ENCODE results near the gene TDP2. TPM values are rescaled to one million over a fixed set of nuclear protein-coding genes. Genes with fewer than 3 reads are reported as not detected.
"Not testable (repeated sequence)": the region's sequence is repeated elsewhere in the genome, so short reads cannot be mapped to it uniquely, and the experiment has no call there.

Gene TDP2
- total RNA-seq, 3 donors from 2014 or later (not counting 1 experiment from before 2014, with no cell fraction given) = 43.2 to 51.9 (median 49.5) TPM

DNA sequence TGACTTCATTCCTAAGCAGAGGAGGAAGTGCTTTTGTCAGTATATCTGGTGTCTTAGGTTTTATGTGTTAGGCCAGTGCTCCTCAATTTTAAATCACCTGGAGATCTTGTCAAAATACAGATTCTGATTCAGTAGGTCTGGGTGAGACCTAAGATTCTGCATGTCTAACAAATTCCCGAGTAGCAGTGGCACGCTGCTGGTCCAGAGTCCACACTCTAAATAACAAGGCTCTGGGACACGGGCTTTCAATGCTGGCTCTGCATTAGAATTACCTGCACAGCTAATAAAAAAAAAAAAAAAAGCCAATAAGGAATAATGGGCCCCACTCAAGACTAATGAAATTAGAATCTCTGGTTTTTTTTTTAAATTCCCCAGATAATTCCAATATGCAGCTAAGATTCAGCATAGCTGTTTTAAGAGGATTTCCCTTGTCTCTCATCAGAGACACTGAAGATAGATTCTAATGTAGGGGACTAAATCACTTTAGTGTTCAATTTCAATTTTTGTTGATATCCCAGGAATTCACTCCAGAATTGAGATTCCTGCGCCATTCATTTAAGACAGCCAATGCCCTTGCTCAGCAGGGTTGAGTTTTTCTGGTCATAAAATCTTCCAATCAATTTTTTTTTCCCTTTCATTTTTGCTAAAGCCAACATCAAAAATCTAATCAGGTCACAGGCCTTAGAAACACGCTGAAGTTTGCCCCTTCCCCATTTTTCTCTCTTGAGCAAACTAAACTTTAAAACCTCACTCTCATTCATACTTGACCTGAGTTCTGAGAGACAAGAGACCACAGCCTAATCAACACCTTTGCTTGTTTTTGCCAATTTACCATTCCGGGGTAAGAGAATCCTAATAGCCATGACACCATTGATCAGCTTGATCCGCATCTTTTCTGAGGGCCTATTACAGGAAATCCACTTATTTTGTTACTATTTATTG is 2.4 kb downstream of the TDP2 start:
- Histone ChIP-seq H3K9me3 (ENCODE audit: control insufficient read depth, insufficient read depth, low read length) (no peaks in the 10 kb centered on the region), H3K4me3 (ENCODE audit: low read length) (no peak overlapping the region), H3K36me3 (ENCODE audit: control insufficient read depth, insufficient read depth, low read length) (peaks cover 22% of the 10 kb centered on the region), H3K4me1 (ENCODE audit: control insufficient read depth, insufficient read depth, low read length) (peaks cover 21% of the 10 kb centered on the region), H3K27me3 (ENCODE audit: control insufficient read depth, insufficient read depth, low read length) (no peaks in the 10 kb centered on the region), H3K27ac (ENCODE audit: low read length) (no peak overlapping the region)
- Mint-ChIP-seq H3K27me3 (ENCODE audit: low read depth in 2 of 2) (no peaks in the 10 kb centered on the region), H3K4me1 (peaks cover 68 to 77% of the 10 kb centered on the region in 2 donors), H3K9me3 (no peaks in the 10 kb centered on the region), H3K4me3 (peak overlapping the region; percentile 98), H3K27ac (peak overlapping the region; percentile 96 to 98), H3K36me3 (no peaks in the 10 kb centered on the region)
- 94% methylated on average over 7 of the region's 7 CpGs for WGBS (ENCODE audit: insufficient coverage)
- TF ChIP-seq, protein P1, sequence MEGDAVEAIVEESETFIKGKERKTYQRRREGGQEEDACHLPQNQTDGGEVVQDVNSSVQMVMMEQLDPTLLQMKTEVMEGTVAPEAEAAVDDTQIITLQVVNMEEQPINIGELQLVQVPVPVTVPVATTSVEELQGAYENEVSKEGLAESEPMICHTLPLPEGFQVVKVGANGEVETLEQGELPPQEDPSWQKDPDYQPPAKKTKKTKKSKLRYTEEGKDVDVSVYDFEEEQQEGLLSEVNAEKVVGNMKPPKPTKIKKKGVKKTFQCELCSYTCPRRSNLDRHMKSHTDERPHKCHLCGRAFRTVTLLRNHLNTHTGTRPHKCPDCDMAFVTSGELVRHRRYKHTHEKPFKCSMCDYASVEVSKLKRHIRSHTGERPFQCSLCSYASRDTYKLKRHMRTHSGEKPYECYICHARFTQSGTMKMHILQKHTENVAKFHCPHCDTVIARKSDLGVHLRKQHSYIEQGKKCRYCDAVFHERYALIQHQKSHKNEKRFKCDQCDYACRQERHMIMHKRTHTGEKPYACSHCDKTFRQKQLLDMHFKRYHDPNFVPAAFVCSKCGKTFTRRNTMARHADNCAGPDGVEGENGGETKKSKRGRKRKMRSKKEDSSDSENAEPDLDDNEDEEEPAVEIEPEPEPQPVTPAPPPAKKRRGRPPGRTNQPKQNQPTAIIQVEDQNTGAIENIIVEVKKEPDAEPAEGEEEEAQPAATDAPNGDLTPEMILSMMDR (IDR thresholded peaks at IDR 0.05) = no peak
- intact Hi-C loops (cut with micrococcal nuclease) = loop anchor here (10.0 kb wide), 1 partner anchor 110 kb away; the partner anchor contains the start of gene GMNN
- ATAC-seq (no peak), DNase-seq (no peak)

- Mint-ChIP-seq H3K27me3 (ENCODE audit: low read depth in 2 of 2) (no peaks in the 10 kb centered on the region), H3K27ac (no peak overlapping the region), H3K36me3 (no peaks in the 10 kb centered on the region), H3K9me3 (no peaks in the 10 kb centered on the region), H3K4me1 (peaks cover 63 to 72% of the 10 kb centered on the region in 2 donors), H3K4me3 (no peak overlapping the region)
- no peak for ATAC-seq
- Histone ChIP-seq H3K9me3 (ENCODE audit: control insufficient read depth, insufficient read depth, low read length) (no peaks in the 10 kb centered on the region), H3K4me1 (ENCODE audit: control insufficient read depth, insufficient read depth, low read length) (peaks cover 19% of the 10 kb centered on the region), H3K4me3 (ENCODE audit: low read length) (no peak overlapping the region), H3K27ac (ENCODE audit: low read length) (no peak overlapping the region), H3K36me3 (ENCODE audit: control insufficient read depth, insufficient read depth, low read length) (peaks cover 22% of the 10 kb centered on the region), H3K27me3 (ENCODE audit: control insufficient read depth, insufficient read depth, low read length) (no peaks in the 10 kb centered on the region)
- TF ChIP-seq, protein P1 (IDR thresholded peaks at IDR 0.05) = no peak
- no peak for DNase-seq
- 100% methylated on average over 1 of the region's 1 CpG for WGBS (ENCODE audit: insufficient coverage)
- intact Hi-C loops (cut with micrococcal nuclease) = loop anchor here (10.0 kb wide), 1 partner anchor 112 kb away; the partner anchor contains the start of gene GMNN
Observed at GRCh38 chr6:24663189-24663588, 3.5 kb downstream of the TDP2 start.

- H3K4me1 ChIP-seq (ENCODE audit: control insufficient read depth, insufficient read depth, low read length) = peaks cover 9% of the 10 kb centered on the region
- no peaks in the 10 kb centered on the region for H3K9me3 ChIP-seq (ENCODE audit: control insufficient read depth, insufficient read depth, low read length)
- H3K27ac ChIP-seq (ENCODE audit: low read length) = no peak overlapping the region
- H3K4me3 Mint-ChIP-seq = no peak overlapping the region
- H3K36me3 Mint-ChIP-seq = peaks cover 6% of the 10 kb centered on the region
- DNase-seq = no peak
- H3K27me3 Mint-ChIP-seq (ENCODE audit: low read depth in 2 of 2) = no peaks in the 10 kb centered on the region
- 97% methylated on average over 10 of the region's 10 CpGs for WGBS (ENCODE audit: insufficient coverage)
- intact Hi-C loops (cut with micrococcal nuclease) = loop anchor here (10.0 kb wide), 1 partner anchor 113 kb away; the partner anchor contains the start of gene GMNN
- ATAC-seq = no peak
- H3K36me3 ChIP-seq (ENCODE audit: control insufficient read depth, insufficient read depth, low read length) = peaks cover 24% of the 10 kb centered on the region
- H3K9me3 Mint-ChIP-seq = no peaks in the 10 kb centered on the region
- no peak overlapping the region for H3K4me3 ChIP-seq (ENCODE audit: low read length)
- peak overlapping the region in 1 of 2 donors; percentile 29 for H3K27ac Mint-ChIP-seq
- TF ChIP-seq, protein P1 (IDR thresholded peaks at IDR 0.05) = no peak
- no peaks in the 10 kb centered on the region for H3K27me3 ChIP-seq (ENCODE audit: control insufficient read depth, insufficient read depth, low read length)
- peaks cover 59 to 66% of the 10 kb centered on the region in 2 donors for H3K4me1 Mint-ChIP-seq
Observed at GRCh38 chr6:24662236-24662635, 4.5 kb downstream of the TDP2 start.

GRCh38 chr6:24661759-24662158 is 4.9 kb downstream of the TDP2 start:
- H3K4me3 ChIP-seq (ENCODE audit: low read length); DNase-seq; H3K27me3 ChIP-seq (ENCODE audit: control insufficient read depth, insufficient read depth, low read length); H3K27ac ChIP-seq (ENCODE audit: low read length); H3K36me3 Mint-ChIP-seq; H3K4me1 ChIP-seq (ENCODE audit: control insufficient read depth, insufficient read depth, low read length); H3K4me3 Mint-ChIP-seq; H3K27me3 Mint-ChIP-seq (ENCODE audit: low read depth in 2 of 2); H3K9me3 Mint-ChIP-seq; H3K9me3 ChIP-seq (ENCODE audit: control insufficient read depth, insufficient read depth, low read length); ATAC-seq: not testable (repeated sequence)
- WGBS (ENCODE audit: insufficient coverage) = 98% methylated on average over 5 of the region's 5 CpGs
- peaks cover 28% of the 10 kb centered on the region for H3K36me3 ChIP-seq (ENCODE audit: control insufficient read depth, insufficient read depth, low read length)
- Mint-ChIP-seq H3K4me1 (peaks cover 54 to 62% of the 10 kb centered on the region in 2 donors), H3K27ac (peak overlapping the region; percentile 29 to 58)
- intact Hi-C loops (cut with micrococcal nuclease) = loop anchor here (10.0 kb wide), 1 partner anchor 113 kb away; the partner anchor contains the start of gene GMNN
